ENCODE measurements around the gene COA7.
"Not testable (repeated sequence)": the region's sequence is repeated elsewhere in the genome, so short reads cannot be mapped to it uniquely, and the experiment has no call there.

The COA7 gene

GRCh38 chr1:52726265-52727113, 28.3 kb upstream of the COA7 start, which contains the start of gene ZYG11B:
Gene ZYG11B (plus strand): TSS chr1:52726453. CDS start chr1:52726654, 201 bp downstream.
- POLR2A ChIA-PET = interaction anchor here (0.8 to 1.3 kb wide), 2 partner anchors 12 to 41 kb away, joined by 3 read pairs; no protein-coding TSS in a partner anchor
- peak within 1 kb of the TSS; percentile 88 for H3K4me3 ChIP-seq (ENCODE audit: low read depth, low read length)
- CTCF ChIA-PET = interaction anchor here (1.2 to 2.0 kb wide), 5 partner anchors 11 to 460 kb away, joined by 3 to 6 read pairs (median 4); no protein-coding TSS in a partner anchor
- TF ChIP-seq CTCF (IDR thresholded peaks at IDR 0.05; ENCODE audit: insufficient read depth, low read length, missing control alignments) = no peak
- no peak for DNase-seq (ENCODE audit: low read depth, low spot score)

GRCh38 chr1:52725903-52726264, 27.7 kb upstream of the COA7 start:
- no peak for DNase-seq (ENCODE audit: low read depth, low spot score)
- no peak for TF ChIP-seq CTCF (IDR thresholded peaks at IDR 0.05; ENCODE audit: insufficient read depth, low read length, missing control alignments)
- peak overlapping the region; percentile 37 for H3K4me3 ChIP-seq (ENCODE audit: low read depth, low read length)
- ChIA-PET CTCF (interaction anchor here (1.2 to 2.0 kb wide), 2 partner anchors 26 to 461 kb away, joined by 4 to 6 read pairs; no protein-coding TSS in a partner anchor), POLR2A (interaction anchor here (0.8 to 1.3 kb wide), 2 partner anchors 12 to 40 kb away, joined by 3 read pairs; no protein-coding TSS in a partner anchor)

GRCh38 chr1:52723260-52723659, 25.1 kb upstream of the COA7 start:
- no peak for TF ChIP-seq CTCF (IDR thresholded peaks at IDR 0.05; ENCODE audit: insufficient read depth, low read length, missing control alignments)
- DNase-seq (ENCODE audit: low read depth, low spot score) = no peak
- no peak overlapping the region for H3K4me3 ChIP-seq (ENCODE audit: low read depth, low read length)
- ChIA-PET POLR2A (no interaction called here), CTCF (no interaction called here)

GRCh38 chr1:52715296-52715695, 17.1 kb upstream of the COA7 start:
- DNase-seq (ENCODE audit: low read depth, low spot score); H3K4me3 ChIP-seq (ENCODE audit: low read depth, low read length): not testable (repeated sequence)
- ChIA-PET POLR2A (interaction anchor here (0.5 kb wide), 1 partner anchor 16 kb away, joined by 4 read pairs; no protein-coding TSS in a partner anchor), CTCF (interaction anchor here (0.8 kb wide), 1 partner anchor 29 kb away, joined by 4 read pairs; no protein-coding TSS in a partner anchor)

- no peak for TF ChIP-seq CTCF (IDR thresholded peaks at IDR 0.05; ENCODE audit: insufficient read depth, low read length, missing control alignments)
- POLR2A ChIA-PET = no interaction called here
- DNase-seq (ENCODE audit: low read depth, low spot score) = no peak
- no peak overlapping the region for H3K4me3 ChIP-seq (ENCODE audit: low read depth, low read length)
- CTCF ChIA-PET = interaction anchor here (1.0 to 1.2 kb wide), 2 partner anchors 12 to 34 kb away, joined by 3 to 4 read pairs; no protein-coding TSS in a partner anchor
These were observed 15.4 kb upstream of the COA7 start for GRCh38 chr1:52713590-52713989.

GRCh38 chr1:52709016-52709415, 10.9 kb upstream of the COA7 start:
- ChIA-PET CTCF (no interaction called here), POLR2A (no interaction called here)
- DNase-seq (ENCODE audit: low read depth, low spot score) = no peak
- no peak overlapping the region for H3K4me3 ChIP-seq (ENCODE audit: low read depth, low read length)
- TF ChIP-seq CTCF (IDR thresholded peaks at IDR 0.05; ENCODE audit: insufficient read depth, low read length, missing control alignments) = no peak
